K562 (cell line): ENCODE measurements around the gene TMPRSS7. TPM values are rescaled to one million over a fixed set of nuclear protein-coding genes. Genes with fewer than 3 reads are reported as not detected.

ENCODE experiments used
- ATAC-seq: fragments of 200-7000 bp; cut with Tn5 transposase; 3 replicates; pipeline ENCODE4 v1.9.1; 2020; ENCODE audit warnings: moderate library complexity
- BruUV-seq: library from RNA; stranded (reverse); fragments of 400-500 nt; replicated peaks from 2 replicates; lab custom pipeline; 2021; lab: Mats Ljungman, UMichigan
- CTCF ChIA-PET: fragments of 300-600 bp; formaldehyde crosslinking; extraction: SDS; loops from one replicate; lab custom pipeline; 2021; ENCODE audit warnings: low intra/inter-chr PET ratio; lab: Yijun Ruan, JAX
- POLR2A ChIA-PET: fragments of 300-600, 350-650 bp; sonication (Branson Sonifier 250); formaldehyde crosslinking; extraction: SDS; loops from one replicate; lab custom pipeline; 2021; ENCODE audit warnings: antibody characterized with exemption, inconsistent platforms; lab: Yijun Ruan, JAX
- DNase-seq, 4 experiments: peaks; one replicate each; pipeline versions ENCODE4 v3.0.0 to v3.0.0-alpha.2; 2011 to 2018; ENCODE audit warnings: low spot score in 3 of 4, mixed read lengths in 3 of 4; ENCODE audit errors: extremely low read depth in 1 of 4
- FAIRE-seq: peaks from 2 replicates; lab custom pipeline; 2011; peaks lifted over from hg19 to GRCh38; lab: Jason Lieb, UNC
- H2AFZ ChIP-seq: 2 replicates; pipeline ENCODE4 v1.6.0; 2011; ENCODE audit warnings: low read depth, low read length, control low read depth, inconsistent platforms
- H3K27ac ChIP-seq: fragments of 200-600 bp; 3 replicates; pipeline ENCODE4 v1.8.0; 2011; ENCODE audit warnings: low read depth, mild to moderate bottlenecking, control low read depth, inconsistent platforms, low read length, moderate library complexity, mixed read lengths; ENCODE audit errors: extremely low read depth
- H3K27me3 ChIP-seq, 2 experiments: fragments of 300-600 bp in 1 of 2; 2 replicates in 1 of 2; 3 replicates in 1 of 2; pipeline versions ENCODE4 v1.6.0 to v1.8.0; 2011; ENCODE audit warnings: inconsistent platforms in 2 of 2, low read length in 2 of 2, mild to moderate bottlenecking in 1 of 2, mixed read lengths in 1 of 2, moderate library complexity in 1 of 2; ENCODE audit not compliant: control insufficient read depth in 2 of 2, insufficient read depth in 2 of 2
- H3K36me3 ChIP-seq: fragments of 300-600 bp; 3 replicates; pipeline ENCODE4 v1.8.0; 2011; ENCODE audit warnings: mild to moderate bottlenecking, low read length, inconsistent platforms; ENCODE audit not compliant: control insufficient read depth, insufficient read depth
- H3K4me1 ChIP-seq, 2 experiments: fragments of 200-600 bp in 1 of 2; replicated peaks in 1 of 2; 2 replicates in 1 of 2; 3 replicates in 1 of 2; pipeline versions ENCODE4 v1.5.1 to v1.8.0; 2011; ENCODE audit warnings: inconsistent platforms in 2 of 2, low read length in 2 of 2, mild to moderate bottlenecking in 1 of 2, mixed read lengths in 1 of 2, moderate library complexity in 1 of 2; ENCODE audit not compliant: control insufficient read depth in 2 of 2, insufficient read depth in 2 of 2
- H3K4me2 ChIP-seq: 2 replicates; pipeline ENCODE4 v1.6.1; 2011; ENCODE audit warnings: low read length, control low read depth, inconsistent platforms, mixed read lengths; ENCODE audit not compliant: insufficient read depth
- H3K4me3 ChIP-seq: fragments of 200-600 bp; sonication (generic), shearing (Covaris generic); 2 replicates; pipeline ENCODE4 v1.5.1; 2016; ENCODE audit warnings: control low read depth, inconsistent platforms
- H3K79me2 ChIP-seq: fragments of 200-600 bp; 3 replicates; pipeline ENCODE4 v1.8.0; 2011; ENCODE audit warnings: low read length, inconsistent platforms; ENCODE audit not compliant: control insufficient read depth, insufficient read depth
- H3K9ac ChIP-seq, 2 experiments: 2 replicates each; pipeline versions ENCODE4 v1.6.0 to v1.6.1; 2011; ENCODE audit warnings: low read depth in 2 of 2, low read length in 2 of 2, control low read depth in 1 of 2, inconsistent platforms in 1 of 2, mild to moderate bottlenecking in 1 of 2, mixed read lengths in 1 of 2; ENCODE audit not compliant: insufficient read depth in 1 of 2
- H3K9me1 ChIP-seq: one replicate; pipeline ENCODE4 v1.6.0; 2011; ENCODE audit warnings: inconsistent platforms, mild to moderate bottlenecking, low read length, moderate library complexity; ENCODE audit not compliant: control insufficient read depth, insufficient read depth
- H3K9me3 ChIP-seq: replicated peaks from 2 replicates; pipeline ENCODE4 v1.5.1; 2011; ENCODE audit warnings: low read depth, low read length, inconsistent platforms; ENCODE audit not compliant: control insufficient read depth, insufficient read depth
- H4K20me1 ChIP-seq: replicated peaks from 2 replicates; pipeline ENCODE4 v1.6.1; 2011; ENCODE audit warnings: low read length, inconsistent platforms, mixed read lengths; ENCODE audit not compliant: control insufficient read depth, insufficient read depth
- ATF1 ChIP-seq, 2 experiments: fragments of 450-650 bp in 1 of 2; IDR thresholded peaks; 2 replicates each; pipeline ENCODE4 v1.6.1; 2016; ENCODE audit warnings: missing compliant biosample characterization in 1 of 2, missing genetic modification characterization in 1 of 2
- BACH1 ChIP-seq: fragments of 200-800 bp; sonication (Bioruptor generic); IDR thresholded peaks from 2 replicates; pipeline ENCODE4 v1.6.1; 2016; ENCODE audit warnings: missing genetic modification characterization, missing compliant biosample characterization
- CREB5 ChIP-seq: fragments of 250-450 bp; sonication (Bioruptor Pico); IDR thresholded peaks from 2 replicates; pipeline ENCODE4 v1.5.0; 2020; ENCODE audit warnings: mild to moderate bottlenecking
- EP300 ChIP-seq: IDR thresholded peaks from 2 replicates; pipeline ENCODE4 v1.6.1; 2012; ENCODE audit warnings: low read length, improper control_type of control experiment
- GTF2E2 ChIP-seq: fragments of 200-800 bp; sonication (Bioruptor generic); IDR thresholded peaks from 2 replicates; pipeline ENCODE4 v1.6.1; 2016; ENCODE audit warnings: missing genetic modification characterization, missing compliant biosample characterization
- HNRNPLL ChIP-seq: fragments of 200-400 bp; formaldehyde crosslinking; IDR thresholded peaks from 2 replicates; pipeline ENCODE4 v1.6.1; 2017; ENCODE audit warnings: low read length, low read depth, mild to moderate bottlenecking; ENCODE audit not compliant: poor library complexity, severe bottlenecking
- IRF2 ChIP-seq: sonication (generic); formaldehyde crosslinking; IDR thresholded peaks from 2 replicates; pipeline ENCODE4 v1.8.1; 2022; ENCODE audit warnings: mild to moderate bottlenecking, missing genetic modification reagents
- MAFG ChIP-seq: fragments of 450-650 bp; conservative IDR thresholded peaks from 2 replicates; pipeline ENCODE4 v1.6.1; 2016; ENCODE audit warnings: missing genetic modification characterization, missing compliant biosample characterization
- MTA1 ChIP-seq: fragments of 450-650 bp; IDR thresholded peaks from 2 replicates; pipeline ENCODE4 v1.6.1; 2017; ENCODE audit warnings: borderline replicate concordance
- NFATC3 ChIP-seq: fragments of 450-650 bp; IDR thresholded peaks from 2 replicates; pipeline ENCODE4 v1.6.1; 2017; ENCODE audit warnings: mild to moderate bottlenecking
- NFIC ChIP-seq: fragments of 450-650 bp; IDR thresholded peaks from 2 replicates; pipeline ENCODE4 v1.6.1; 2017; ENCODE audit warnings: mild to moderate bottlenecking, inconsistent platforms
- USF2 ChIP-seq: sonication (generic); formaldehyde crosslinking; IDR thresholded peaks from 2 replicates; pipeline ENCODE4 v1.5.0; 2020; ENCODE audit warnings: missing genetic modification reagents
- ZNF347 ChIP-seq: fragments of 450-650 bp; formaldehyde crosslinking; IDR thresholded peaks from 2 replicates; pipeline ENCODE4 v1.4.0; 2020; ENCODE audit warnings: low read depth, mild to moderate bottlenecking, moderate library complexity
- ZNF639 ChIP-seq, 2 experiments: fragments of 200-800 bp in 1 of 2; sonication (Bioruptor generic) in 1 of 2; sonication (generic) in 1 of 2; formaldehyde crosslinking in 1 of 2; IDR thresholded peaks in 1 of 2; conservative IDR thresholded peaks in 1 of 2; 2 replicates each; pipeline versions ENCODE4 v1.5.0 to v1.6.1; 2016 to 2020; ENCODE audit warnings: missing compliant biosample characterization in 1 of 2, missing genetic modification characterization in 1 of 2, missing genetic modification reagents in 1 of 2
- ZNF764 ChIP-seq: fragments of 250-450 bp; sonication (Bioruptor Pico); IDR thresholded peaks from 2 replicates; pipeline ENCODE4 v1.4.0; 2020; ENCODE audit warnings: low read depth, mild to moderate bottlenecking, moderate library complexity
- WGBS: fragments of 100-300 bp; shearing (Covaris generic); methylation state at CpG from one replicate; pipeline ENCODE4 v1.1.6; 2016; ENCODE audit warnings: low coverage, mixed read lengths; ENCODE audit not compliant: insufficient coverage; ENCODE audit errors: missing lambda C conversion rate; 5-methylcytosine and 5-hydroxymethylcytosine counted together
- in situ Hi-C: fragments of 300-500 bp; cut with MboI; formaldehyde crosslinking; loops from 4 replicates; pipeline ENCODE4 v1.15.0; 2018; ENCODE audit warnings: inconsistent platforms, mixed read lengths
- intact Hi-C: fragments of 100-400 bp; cut with micrococcal nuclease; formaldehyde crosslinking; loops from 2 replicates; pipeline ENCODE4 v1.14.2; 2022
- polyA plus RNA-seq, 8 experiments: library from polyadenylated mRNA; depleted of rRNA in 4 of 8; stranded (reverse) in 5 of 8; unstranded in 3 of 8; fragments of >200 nt; fragmentation: Nextera tagmentation in 2 of 8; fragmentation: Illumina TruSeq in 1 of 8; extraction: Ambion mirVana in 2 of 8; extraction: Trizol in 1 of 8; gene quantifications; 2 replicates each; pipeline versions ENCODE4 v1.2.1 to v1.2.3, GENCODE V29; 2011 to 2014; ENCODE audit warnings: inconsistent platforms in 1 of 8, missing spikeins in 1 of 8
- total RNA-seq, 7 experiments: library from RNA; depleted of rRNA in 6 of 7; stranded (reverse); fragments of >200 nt in 6 of 7; fragmentation: Illumina TruSeq in 2 of 7; extraction: Trizol in 2 of 7; gene quantifications; 2 replicates each; pipeline versions ENCODE4 v1.2.1 to v1.2.3, GENCODE V29; 2011 to 2021; ENCODE audit warnings: low replicate concordance in 1 of 7
- TF ChIP-seq, protein P1 (sequence below): fragments of 450-650 bp; IDR thresholded peaks from 2 replicates; pipeline ENCODE4 v1.6.1; 2016
- TF ChIP-seq, protein P2 (sequence below), 2 experiments: fragments of 450-650 bp in 1 of 2; sonication (generic) in 1 of 2; formaldehyde crosslinking in 1 of 2; IDR thresholded peaks in 1 of 2; conservative IDR thresholded peaks in 1 of 2; 2 replicates each; pipeline versions ENCODE4 v1.6.1 to v1.8.1; 2016 to 2023; ENCODE audit warnings: mild to moderate bottlenecking in 2 of 2, moderate library complexity in 2 of 2, inconsistent platforms in 1 of 2, missing genetic modification reagents in 1 of 2

Gene TMPRSS7
- total and polyA plus RNA-seq, 9 of the 15 experiments (the other 6 are each of a cell fraction or from before 2014, with no cell fraction given) = not detected

- no peak overlapping the region for H3K4me2 ChIP-seq
- TF ChIP-seq EP300 (no peak), NFATC3 (no peak), NFIC (peak; percentile 26; the same call in 1 of the 2 replicates), MAFG (0 out of 2 replicates have a peak, but pooled peaks have one; percentile 39), BACH1 (tag) (no peak), HNRNPLL (no peak), ZNF347 (CRISPR knock-in tag) (no peak), GTF2E2 (no peak), ZNF639 (CRISPR knock-in tag; conservative IDR thresholded peaks at IDR 0.05 in 1 of 2, IDR thresholded peaks at IDR 0.05 in 1 of 2) (no peak), IRF2 (CRISPR knock-in tag) (no peak), ZNF764 (no peak), CREB5 (CRISPR knock-in tag) (no peak), MTA1 (no peak), USF2 (CRISPR knock-in tag) (no peak), ATF1 (CRISPR knock-in tag; IDR thresholded peaks at IDR 0.05) (no peak), ATF1 (tag; IDR thresholded peaks at IDR 0.05) (0 out of 2 replicates have a peak, but pooled peaks have one; percentile 28)
- TF ChIP-seq, protein P1, sequence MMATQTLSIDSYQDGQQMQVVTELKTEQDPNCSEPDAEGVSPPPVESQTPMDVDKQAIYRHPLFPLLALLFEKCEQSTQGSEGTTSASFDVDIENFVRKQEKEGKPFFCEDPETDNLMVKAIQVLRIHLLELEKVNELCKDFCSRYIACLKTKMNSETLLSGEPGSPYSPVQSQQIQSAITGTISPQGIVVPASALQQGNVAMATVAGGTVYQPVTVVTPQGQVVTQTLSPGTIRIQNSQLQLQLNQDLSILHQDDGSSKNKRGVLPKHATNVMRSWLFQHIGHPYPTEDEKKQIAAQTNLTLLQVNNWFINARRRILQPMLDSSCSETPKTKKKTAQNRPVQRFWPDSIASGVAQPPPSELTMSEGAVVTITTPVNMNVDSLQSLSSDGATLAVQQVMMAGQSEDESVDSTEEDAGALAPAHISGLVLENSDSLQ = peak; percentile 52
- TF ChIP-seq, protein P2, sequence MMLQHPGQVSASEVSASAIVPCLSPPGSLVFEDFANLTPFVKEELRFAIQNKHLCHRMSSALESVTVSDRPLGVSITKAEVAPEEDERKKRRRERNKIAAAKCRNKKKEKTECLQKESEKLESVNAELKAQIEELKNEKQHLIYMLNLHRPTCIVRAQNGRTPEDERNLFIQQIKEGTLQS (IDR thresholded peaks at IDR 0.05) = peak; percentile 69
- TF ChIP-seq, protein P2 (CRISPR knock-in tag; conservative IDR thresholded peaks at IDR 0.05) = no peak
Measured at GRCh38 chr3:112097378-112097777, 62.8 kb downstream of the TMPRSS7 start.

More at GRCh38 chr3:112097378-112097777, 62.8 kb downstream of the TMPRSS7 start:
- CTCF ChIA-PET = no interaction called here
- Histone ChIP-seq H3K79me2 (no peaks in the 10 kb centered on the region), H3K27me3 (no peaks in the 10 kb centered on the region), H3K4me1 (no peaks in the 10 kb centered on the region), H2AFZ (no peak overlapping the region), H4K20me1 (no peaks in the 10 kb centered on the region), H3K9ac (no peak overlapping the region), H3K9me3 (no peaks in the 10 kb centered on the region), H3K4me3 (no peak overlapping the region), H3K9me1 (no peaks in the 10 kb centered on the region), H3K36me3 (no peaks in the 10 kb centered on the region), H3K27ac (no peak overlapping the region)
- in situ Hi-C loops = no loop called here
- FAIRE-seq = no peak
- DNase-seq = peak; percentile 9 to 28 (median 12)
- no TSS peak for BruUV-seq
- peak; percentile 69 for ATAC-seq
- 3% methylated on average over 4 of the region's 4 CpGs for WGBS
- POLR2A ChIA-PET = interaction anchor here (0.5 to 0.7 kb wide), 2 partner anchors 9 to 385 kb away, joined by 3 read pairs; no protein-coding TSS in a partner anchor
- intact Hi-C loops = no loop called here
